ENCODE measurements around the gene TMEM9B.

The TMEM9B gene

GRCh38 chr11:9004183-9004926 is 40.1 kb upstream of the TMEM9B start:
- TF ChIP-seq CTCF (conservative IDR thresholded peaks at IDR 0.05; ENCODE audit: low read depth) = no peak
- POLR2A ChIA-PET (ENCODE audit: low non-redundant PET) = no interaction called here
- DNase-seq (ENCODE audit: low spot score) = no peak
- CTCF ChIA-PET = interaction anchor here (0.6 to 0.9 kb wide), 3 partner anchors 44 to 502 kb away, joined by 3 to 4 read pairs (median 3); partner anchors contain the start of gene ZNF143
- no peak overlapping the region for H3K27ac ChIP-seq

- H3K27ac ChIP-seq = no peak within 1 kb of the TSS
- DNase-seq (ENCODE audit: low spot score) = peak; percentile 62
- POLR2A ChIA-PET (ENCODE audit: low non-redundant PET) = no interaction called here
- CTCF ChIA-PET = interaction anchor here (0.6 to 0.9 kb wide), 3 partner anchors 12 to 503 kb away, joined by 3 to 4 read pairs (median 4); partner anchors contain the start of gene ZNF143
- no peak for TF ChIP-seq CTCF (conservative IDR thresholded peaks at IDR 0.05; ENCODE audit: low read depth)
Observed at GRCh38 chr11:9003573-9004182, 39.4 kb upstream of the TMEM9B start, which contains the start of gene NRIP3. Gene NRIP3 (minus strand): TSS chr11:9004001. CDS start chr11:9003935, 66 bp downstream.

- no peak for DNase-seq (ENCODE audit: low spot score)
- ChIA-PET POLR2A (ENCODE audit: low non-redundant PET) (no interaction called here), CTCF (interaction anchor here (0.8 to 0.9 kb wide), 2 partner anchors 13 to 503 kb away, joined by 4 read pairs; no protein-coding TSS in a partner anchor)
- no peak for TF ChIP-seq CTCF (conservative IDR thresholded peaks at IDR 0.05; ENCODE audit: low read depth)
- H3K27ac ChIP-seq = no peak overlapping the region
Observed at GRCh38 chr11:9002920-9003572, 38.8 kb upstream of the TMEM9B start.

- ChIA-PET POLR2A (ENCODE audit: low non-redundant PET) (no interaction called here), CTCF (no interaction called here)
- no peak overlapping the region for H3K27ac ChIP-seq
- TF ChIP-seq CTCF (conservative IDR thresholded peaks at IDR 0.05; ENCODE audit: low read depth) = no peak
- DNase-seq (ENCODE audit: low spot score) = peak; percentile 45
Observed at GRCh38 chr11:9001736-9002135, 37.5 kb upstream of the TMEM9B start.

- no peak for DNase-seq (ENCODE audit: low spot score)
- no peak for TF ChIP-seq CTCF (conservative IDR thresholded peaks at IDR 0.05; ENCODE audit: low read depth)
- ChIA-PET POLR2A (ENCODE audit: low non-redundant PET) (no interaction called here), CTCF (interaction anchor here (2.1 kb wide), 1 partner anchor 18 kb away, joined by 8 read pairs; no protein-coding TSS in a partner anchor)
- H3K27ac ChIP-seq = no peak overlapping the region
Observed at GRCh38 chr11:8998017-8998416, 33.8 kb upstream of the TMEM9B start.

GRCh38 chr11:8997451-8997850 is 33.2 kb upstream of the TMEM9B start:
- TF ChIP-seq CTCF (conservative IDR thresholded peaks at IDR 0.05; ENCODE audit: low read depth) = no peak
- CTCF ChIA-PET = interaction anchor here (2.1 kb wide), 1 partner anchor 18 kb away, joined by 8 read pairs; no protein-coding TSS in a partner anchor
- no peak for DNase-seq (ENCODE audit: low spot score)
- POLR2A ChIA-PET (ENCODE audit: low non-redundant PET) = interaction anchor here (0.7 kb wide), 1 partner anchor 714 kb away, joined by 5 read pairs; no protein-coding TSS in a partner anchor
- no peak overlapping the region for H3K27ac ChIP-seq
